Measurements from ENCODE around the gene IGFBP3.

IGFBP3 gene

GRCh38 chr7:45911311-45911710 is 9.8 kb downstream of the IGFBP3 start:
- H3K36me3 ChIP-seq (ENCODE audit: insufficient read depth, low read length): no peaks in the 10 kb centered on the region
- no peaks in the 10 kb centered on the region for H3K9me3 ChIP-seq (ENCODE audit: low read length)
- no peak overlapping the region for H2AFZ ChIP-seq (ENCODE audit: low read length)
- no peaks in the 10 kb centered on the region for H3K79me2 ChIP-seq (ENCODE audit: insufficient read depth, low read length)
- no peak for TF ChIP-seq CTCF (IDR thresholded peaks at IDR 0.05; ENCODE audit: low read length)
- TF ChIP-seq EZH2 (IDR thresholded peaks at IDR 0.05; ENCODE audit: borderline replicate concordance, low read length): no peak
- no peaks in the 10 kb centered on the region for H4K20me1 ChIP-seq (ENCODE audit: insufficient read depth, low read length)
- no peaks in the 10 kb centered on the region for H3K9me2 ChIP-seq (ENCODE audit: low read depth, low read length)
- H3F3A ChIP-seq (ENCODE audit: insufficient read depth, low read length): no peaks in the 10 kb centered on the region
- no peak overlapping the region for H3K27ac ChIP-seq (ENCODE audit: low read depth, low read length, poor library complexity, severe bottlenecking)
- no peak overlapping the region for H3K4me3 ChIP-seq (ENCODE audit: low read depth, low read length, poor library complexity, severe bottlenecking)
- no peaks in the 10 kb centered on the region for H3K4me1 ChIP-seq (ENCODE audit: insufficient read depth, low read length, severe bottlenecking)
- no peak overlapping the region for H3K9ac ChIP-seq (ENCODE audit: low read length)
- H3K4me2 ChIP-seq (ENCODE audit: low read length): no peak overlapping the region
- no peaks in the 10 kb centered on the region; the same call in 1 of the 2 replicates for H3K27me3 ChIP-seq (ENCODE audit: insufficient read depth, low read length)

GRCh38 chr7:45910855-45911254 is 10.2 kb downstream of the IGFBP3 start:
- TF ChIP-seq EZH2 (IDR thresholded peaks at IDR 0.05; ENCODE audit: borderline replicate concordance, low read length) (no peak), CTCF (IDR thresholded peaks at IDR 0.05; ENCODE audit: low read length) (no peak)
- H3K27ac ChIP-seq (ENCODE audit: low read depth, low read length, poor library complexity, severe bottlenecking): no peak overlapping the region
- no peaks in the 10 kb centered on the region for H3K9me3 ChIP-seq (ENCODE audit: low read length)
- no peak overlapping the region for H3K9ac ChIP-seq (ENCODE audit: low read length)
- H3K4me2 ChIP-seq (ENCODE audit: low read length): no peak overlapping the region
- no peaks in the 10 kb centered on the region for H4K20me1 ChIP-seq (ENCODE audit: insufficient read depth, low read length)
- H2AFZ ChIP-seq (ENCODE audit: low read length): no peak overlapping the region
- H3K27me3 ChIP-seq (ENCODE audit: insufficient read depth, low read length): no peaks in the 10 kb centered on the region; the same call in 1 of the 2 replicates
- no peaks in the 10 kb centered on the region for H3F3A ChIP-seq (ENCODE audit: insufficient read depth, low read length)
- H3K4me1 ChIP-seq (ENCODE audit: insufficient read depth, low read length, severe bottlenecking): no peaks in the 10 kb centered on the region
- H3K36me3 ChIP-seq (ENCODE audit: insufficient read depth, low read length): no peaks in the 10 kb centered on the region
- H3K79me2 ChIP-seq (ENCODE audit: insufficient read depth, low read length): no peaks in the 10 kb centered on the region
- H3K9me2 ChIP-seq (ENCODE audit: low read depth, low read length): no peaks in the 10 kb centered on the region
- no peak overlapping the region for H3K4me3 ChIP-seq (ENCODE audit: low read depth, low read length, poor library complexity, severe bottlenecking)

- no peaks in the 10 kb centered on the region for H3K9me2 ChIP-seq (ENCODE audit: low read depth, low read length)
- no peaks in the 10 kb centered on the region; the same call in 1 of the 2 replicates for H3K27me3 ChIP-seq (ENCODE audit: insufficient read depth, low read length)
- no peak for TF ChIP-seq CTCF (IDR thresholded peaks at IDR 0.05; ENCODE audit: low read length)
- TF ChIP-seq EZH2 (IDR thresholded peaks at IDR 0.05; ENCODE audit: borderline replicate concordance, low read length): no peak
- no peaks in the 10 kb centered on the region for H3K9me3 ChIP-seq (ENCODE audit: low read length)
- no peak overlapping the region for H3K4me3 ChIP-seq (ENCODE audit: low read depth, low read length, poor library complexity, severe bottlenecking)
- H3K27ac ChIP-seq (ENCODE audit: low read depth, low read length, poor library complexity, severe bottlenecking): no peak overlapping the region
- no peaks in the 10 kb centered on the region for H4K20me1 ChIP-seq (ENCODE audit: insufficient read depth, low read length)
- no peaks in the 10 kb centered on the region for H3K4me1 ChIP-seq (ENCODE audit: insufficient read depth, low read length, severe bottlenecking)
- H3K4me2 ChIP-seq (ENCODE audit: low read length): no peak overlapping the region
- H3K9ac ChIP-seq (ENCODE audit: low read length): no peak overlapping the region
- no peaks in the 10 kb centered on the region for H3F3A ChIP-seq (ENCODE audit: insufficient read depth, low read length)
- H2AFZ ChIP-seq (ENCODE audit: low read length): no peak overlapping the region
- H3K79me2 ChIP-seq (ENCODE audit: insufficient read depth, low read length): no peaks in the 10 kb centered on the region
- no peaks in the 10 kb centered on the region for H3K36me3 ChIP-seq (ENCODE audit: insufficient read depth, low read length)
These were observed 11.5 kb downstream of the IGFBP3 start for GRCh38 chr7:45909561-45909960.
